Measurements from ENCODE around the gene ARHGAP26. TPM values are rescaled to one million over a fixed set of nuclear protein-coding genes. Genes with fewer than 3 reads are reported as not detected.
"Not testable (repeated sequence)": the region's sequence is repeated elsewhere in the genome, so short reads cannot be mapped to it uniquely, and the experiment has no call there.

ARHGAP26 gene
- total and polyA plus RNA-seq, 7 donors = 5.4 to 25.5 (median 19.1) TPM

GRCh38 chr5:142924135-142924883, 154.1 kb downstream of the ARHGAP26 start:
- Histone ChIP-seq H3K9me3 (no peaks in the 10 kb centered on the region), H3K27ac (no peak overlapping the region), H3K4me1 (peaks cover 0 to 13% (median 5%) of the 10 kb centered on the region in 4 donors), H3K36me3 (no peaks in the 10 kb centered on the region), H3K27me3 (no peaks in the 10 kb centered on the region), H3K4me3 (no peak overlapping the region)
- TF ChIP-seq POLR2A (IDR thresholded peaks at IDR 0.05) (no peak), CTCF (IDR thresholded peaks at IDR 0.05) (peak in 2 of 4 experiments; percentile 9 to 13), POLR2AphosphoS5 (IDR thresholded peaks at IDR 0.05) (no peak)
- no peak for DNase-seq
- intact Hi-C loops (cut with DNase I) = no loop called here
- WGBS, 2 donors = 88 to 93% methylated on average over 1 of the region's 1 CpG

GRCh38 chr5:142925795-142926194, 155.6 kb downstream of the ARHGAP26 start:
- H3K27ac ChIP-seq = peak overlapping the region; percentile 15 to 68 (median 46)
- no peak overlapping the region for H3K4me3 ChIP-seq
- no peaks in the 10 kb centered on the region for H3K27me3 ChIP-seq
- TF ChIP-seq CTCF (IDR thresholded peaks at IDR 0.05) (no peak), POLR2A (IDR thresholded peaks at IDR 0.05) (no peak), POLR2AphosphoS5 (IDR thresholded peaks at IDR 0.05) (peak in 1 of 4 donors; percentile 23), EP300 (IDR thresholded peaks at IDR 0.05) (no peak)
- intact Hi-C loops (cut with DNase I) = no loop called here
- no peaks in the 10 kb centered on the region for H3K36me3 ChIP-seq
- H3K9me3 ChIP-seq = no peaks in the 10 kb centered on the region
- no peak for DNase-seq
- peaks cover 0 to 13% (median 5%) of the 10 kb centered on the region in 4 donors for H3K4me1 ChIP-seq
- WGBS, 2 donors = 14 to 44% methylated on average over 3 of the region's 3 CpGs

GRCh38 chr5:142926549-142926948, 156.4 kb downstream of the ARHGAP26 start:
- intact Hi-C loops (cut with DNase I) = no loop called here
- Histone ChIP-seq H3K4me1 (peaks cover 0 to 13% (median 5%) of the 10 kb centered on the region in 4 donors), H3K36me3 (no peaks in the 10 kb centered on the region), H3K27me3 (no peaks in the 10 kb centered on the region), H3K27ac (peak overlapping the region in 2 of 4 donors; percentile 46 to 68), H3K4me3 (no peak overlapping the region), H3K9me3 (no peaks in the 10 kb centered on the region)
- TF ChIP-seq CTCF (IDR thresholded peaks at IDR 0.05) = no peak
- TF ChIP-seq POLR2AphosphoS5 (IDR thresholded peaks at IDR 0.05) = no peak
- no peak for TF ChIP-seq EP300 (IDR thresholded peaks at IDR 0.05)
- TF ChIP-seq POLR2A (IDR thresholded peaks at IDR 0.05) = no peak
- DNase-seq = no peak
- 89% methylated on average over 4 of the region's 4 CpGs for WGBS, 2 donors

- DNase-seq; H3K4me1 ChIP-seq; H3K4me3 ChIP-seq; H3K9me3 ChIP-seq; H3K36me3 ChIP-seq; intact Hi-C loops (cut with DNase I); H3K27me3 ChIP-seq: not testable (repeated sequence)
- 95 to 96% methylated on average over 11 of the region's 11 CpGs for WGBS, 2 donors
- peak overlapping the region in 2 of 4 donors; percentile 6 to 29 for H3K27ac ChIP-seq
These were observed 158.8 kb downstream of the ARHGAP26 start for GRCh38 chr5:142928999-142929398.

GRCh38 chr5:142929587-142929986, 159.4 kb downstream of the ARHGAP26 start:
- 64 to 71% methylated on average over 2 of the region's 2 CpGs for WGBS, 2 donors
- intact Hi-C loops (cut with DNase I) = no loop called here
- Histone ChIP-seq H3K9me3 (no peaks in the 10 kb centered on the region), H3K4me3 (no peak overlapping the region), H3K27me3 (no peaks in the 10 kb centered on the region), H3K4me1 (peaks cover 0 to 10% (median 0%) of the 10 kb centered on the region in 4 donors), H3K27ac (peak overlapping the region in 1 of 4 donors; percentile 29), H3K36me3 (no peaks in the 10 kb centered on the region)
- no peak for TF ChIP-seq POLR2AphosphoS5 (IDR thresholded peaks at IDR 0.05)
- no peak for TF ChIP-seq CTCF (IDR thresholded peaks at IDR 0.05)
- no peak for TF ChIP-seq POLR2A (IDR thresholded peaks at IDR 0.05)
- no peak for DNase-seq

Measured in sigmoid colon (tissue), 7 donors.